Measurements from ENCODE around the gene LPP. TPM values are rescaled to one million over a fixed set of nuclear protein-coding genes. Genes with fewer than 3 reads are reported as not detected.

LPP gene
- polyA plus RNA-seq, 1 donor (not counting 4 experiments of a cell fraction or from before 2014, with no cell fraction given): 16.0 TPM

GRCh38 chr3:188332085-188332484, 178.1 kb downstream of the LPP start:
- H3K27ac ChIP-seq (ENCODE audit: control insufficient read depth, insufficient read depth, low read length): no peak overlapping the region
- no peak overlapping the region for H3K9ac ChIP-seq (ENCODE audit: control insufficient read depth, extremely low read depth, insufficient read depth, low read length)
- no peak for FAIRE-seq
- H3K9me3 ChIP-seq (ENCODE audit: control insufficient read depth, low read depth, low read length): no peaks in the 10 kb centered on the region
- H3K4me2 ChIP-seq (ENCODE audit: control insufficient read depth, extremely low read depth, insufficient read depth, low read depth, low read length): no peak overlapping the region
- H3K79me2 ChIP-seq (ENCODE audit: control insufficient read depth, insufficient read depth, low read length): peaks cover 11% of the 10 kb centered on the region
- H4K20me1 ChIP-seq (ENCODE audit: control insufficient read depth, extremely low read depth, insufficient read depth, low read length): no peaks in the 10 kb centered on the region
- no peaks in the 10 kb centered on the region for H3K27me3 ChIP-seq (ENCODE audit: control insufficient read depth, extremely low read depth, insufficient read depth, low read length)
- dilution Hi-C loops (cut with MboI; ENCODE audit: extremely low pct_ligation_motif_present, low sequenced_read_pairs): no loop called here
- no peaks in the 10 kb centered on the region for H3K9me1 ChIP-seq (ENCODE audit: control insufficient read depth, extremely low read depth, insufficient read depth, low read length)
- H3K4me1 ChIP-seq (ENCODE audit: control insufficient read depth, extremely low read depth, insufficient read depth, low read length): no peaks in the 10 kb centered on the region
- no peak overlapping the region for H2AFZ ChIP-seq (ENCODE audit: control insufficient read depth, low read length)
- H3K36me3 ChIP-seq (ENCODE audit: control insufficient read depth in 2 of 2, extremely low read depth in 1 of 2, insufficient read depth in 2 of 2, low read length in 2 of 2): peaks cover 0 to 3% of the 10 kb centered on the region in 2 experiments
- H3K4me3 ChIP-seq (ENCODE audit: control insufficient read depth in 2 of 3, extremely low read depth in 1 of 3, insufficient read depth in 2 of 3, low read depth in 1 of 3, low read length in 3 of 3): no peak overlapping the region
- no peak for DNase-seq (ENCODE audit: low read depth, low spot score)
- TF ChIP-seq CTCF (optimal IDR thresholded peaks at IDR 0.05 in 1 of 3, IDR thresholded peaks at IDR 0.05 in 1 of 3, conservative IDR thresholded peaks at IDR 0.05 in 1 of 3; ENCODE audit: extremely low read depth in 1 of 3, insufficient read depth in 2 of 3, low read length in 3 of 3): no peak
- TF ChIP-seq EZH2 (IDR thresholded peaks at IDR 0.05; ENCODE audit: low read length): no peak

- dilution Hi-C loops (cut with MboI; ENCODE audit: extremely low pct_ligation_motif_present, low sequenced_read_pairs): no loop called here
- Histone ChIP-seq H3K4me2 (ENCODE audit: control insufficient read depth, extremely low read depth, insufficient read depth, low read depth, low read length) (no peak overlapping the region), H3K27me3 (ENCODE audit: control insufficient read depth, extremely low read depth, insufficient read depth, low read length) (no peaks in the 10 kb centered on the region), H3K36me3 (ENCODE audit: control insufficient read depth in 2 of 2, extremely low read depth in 1 of 2, insufficient read depth in 2 of 2, low read length in 2 of 2) (no peaks in the 10 kb centered on the region), H3K9me3 (ENCODE audit: control insufficient read depth, low read depth, low read length) (no peaks in the 10 kb centered on the region), H3K4me1 (ENCODE audit: control insufficient read depth, extremely low read depth, insufficient read depth, low read length) (no peaks in the 10 kb centered on the region), H2AFZ (ENCODE audit: control insufficient read depth, low read length) (no peak overlapping the region), H4K20me1 (ENCODE audit: control insufficient read depth, extremely low read depth, insufficient read depth, low read length) (no peaks in the 10 kb centered on the region), H3K9ac (ENCODE audit: control insufficient read depth, extremely low read depth, insufficient read depth, low read length) (no peak overlapping the region), H3K27ac (ENCODE audit: control insufficient read depth, insufficient read depth, low read length) (no peak overlapping the region), H3K4me3 (ENCODE audit: control insufficient read depth in 2 of 3, extremely low read depth in 1 of 3, insufficient read depth in 2 of 3, low read depth in 1 of 3, low read length in 3 of 3) (no peak overlapping the region), H3K9me1 (ENCODE audit: control insufficient read depth, extremely low read depth, insufficient read depth, low read length) (no peaks in the 10 kb centered on the region), H3K79me2 (ENCODE audit: control insufficient read depth, insufficient read depth, low read length) (peaks cover 18% of the 10 kb centered on the region)
- no peak for FAIRE-seq
- TF ChIP-seq CTCF (optimal IDR thresholded peaks at IDR 0.05 in 1 of 3, IDR thresholded peaks at IDR 0.05 in 1 of 3, conservative IDR thresholded peaks at IDR 0.05 in 1 of 3; ENCODE audit: extremely low read depth in 1 of 3, insufficient read depth in 2 of 3, low read length in 3 of 3) (no peak), EZH2 (IDR thresholded peaks at IDR 0.05; ENCODE audit: low read length) (no peak)
- no peak for DNase-seq (ENCODE audit: low read depth, low spot score)
Observed at GRCh38 chr3:188335656-188336055, 181.7 kb downstream of the LPP start.

All from keratinocyte (primary cell).